Left forelimb (tissue), 1 donor: ENCODE data around the gene PRIM2.
"Not testable (repeated sequence)": the region's sequence is repeated elsewhere in the genome, so short reads cannot be mapped to it uniquely, and the experiment has no call there.

ENCODE experiments used
- DNase-seq: peaks from one replicate; pipeline ENCODE4 v3.0.0-alpha.2; 2018; ENCODE audit warnings: low spot score

PRIM2 gene

DNA sequence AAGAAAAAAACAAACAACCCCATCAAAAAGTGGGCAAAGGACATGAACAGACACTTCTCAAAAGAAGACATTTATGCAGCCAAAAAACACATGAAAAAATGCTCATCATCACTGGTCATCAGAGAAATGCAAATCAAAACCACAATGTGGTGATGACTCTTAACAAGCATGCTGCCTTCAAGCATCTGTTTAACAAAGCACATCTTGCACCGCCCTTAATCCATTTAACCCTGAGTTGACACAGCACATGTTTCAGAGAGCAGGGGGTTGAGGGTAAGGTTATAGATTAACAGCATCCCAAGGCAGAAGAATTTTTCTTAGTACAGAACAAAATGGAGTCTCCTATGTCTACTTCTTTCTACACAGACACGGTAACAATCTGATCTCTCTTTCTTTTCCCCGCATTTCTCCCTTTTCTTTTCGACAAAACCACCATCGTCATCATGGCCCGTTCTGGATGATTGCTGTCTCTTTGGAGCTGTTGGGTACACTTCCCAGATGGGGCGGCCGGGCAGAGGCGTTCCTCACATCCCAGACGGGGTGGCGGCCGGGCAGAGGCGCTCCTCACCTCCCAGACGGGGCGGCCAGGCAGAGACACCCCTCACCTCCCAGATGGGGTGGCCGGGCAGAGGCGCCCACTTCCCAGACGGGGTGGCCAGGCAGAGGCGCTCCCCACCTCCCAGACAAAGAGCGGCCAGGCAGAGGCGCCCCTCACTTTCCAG, 7.2 kb upstream of the PRIM2 start:
- not testable (repeated sequence) for DNase-seq

DNA sequence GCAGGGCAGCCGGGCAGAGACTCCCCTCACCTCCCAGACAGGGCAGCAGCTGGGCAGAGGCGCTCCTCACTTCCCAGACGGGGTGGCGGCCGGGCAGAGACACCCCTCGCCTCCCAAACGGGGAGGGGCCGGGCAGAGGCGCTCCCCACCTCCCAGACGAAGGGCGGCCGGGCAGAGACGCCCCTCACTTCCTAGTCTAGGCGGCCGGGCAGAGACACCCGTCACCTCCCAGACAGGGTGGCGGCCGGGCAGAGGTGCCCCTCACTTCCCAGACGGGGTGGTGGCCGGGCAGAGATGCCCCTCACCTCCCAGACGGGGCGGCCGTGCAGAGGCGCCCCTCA, 6.6 kb upstream of the PRIM2 start:
- no peak for DNase-seq

DNA sequence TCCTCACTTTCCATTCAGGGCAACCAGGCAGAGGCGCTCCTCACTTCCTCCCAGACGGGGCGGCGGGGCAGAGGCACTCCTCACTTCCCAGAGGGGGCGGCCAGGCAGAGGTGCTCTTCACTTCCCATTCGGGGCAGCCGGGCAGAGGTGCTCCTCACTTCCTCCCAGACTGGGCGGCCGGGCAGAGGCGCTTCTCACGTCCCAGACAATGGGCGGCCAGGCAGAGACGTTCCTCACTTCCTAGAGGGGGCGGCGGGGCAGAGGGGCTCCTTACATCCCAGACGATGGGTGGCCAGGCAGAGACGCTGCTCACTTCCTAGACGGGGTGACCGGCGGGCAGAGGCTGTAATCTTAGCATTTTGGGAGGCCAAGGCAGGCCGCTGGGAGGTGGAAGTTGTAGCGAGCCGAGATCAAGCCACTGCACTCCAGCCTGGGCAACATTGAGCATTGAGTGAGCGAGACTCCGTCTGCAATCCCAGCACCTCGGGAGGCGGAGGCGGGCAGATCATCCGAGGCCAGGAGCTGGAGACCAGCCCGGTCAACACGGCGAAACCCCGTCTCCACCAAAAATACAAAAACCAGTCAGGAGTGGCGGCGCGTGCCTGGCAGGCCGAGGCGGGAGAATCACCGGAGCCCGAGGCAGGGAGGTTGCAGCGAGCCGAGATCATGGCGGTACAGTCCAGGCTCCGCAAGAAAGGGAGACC, 6.0 kb upstream of the PRIM2 start:
- DNase-seq: not testable (repeated sequence)

DNA sequence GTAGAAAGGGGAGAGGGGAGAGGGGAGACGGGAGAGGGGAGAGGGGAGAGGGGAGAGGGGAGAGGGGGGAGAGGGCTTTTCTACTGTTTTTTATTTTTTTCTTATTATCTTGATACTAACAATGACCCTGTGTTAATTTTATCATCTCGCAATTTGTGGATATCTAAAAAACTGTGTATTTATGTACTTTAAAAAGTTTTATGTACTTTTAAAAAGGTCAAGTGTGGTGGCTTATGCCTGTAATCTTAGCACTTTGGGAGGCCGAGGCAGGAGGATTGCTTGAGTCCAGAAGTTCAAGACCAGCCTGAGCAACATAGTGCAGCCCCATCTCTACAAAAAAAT, 5.5 kb upstream of the PRIM2 start:
- no peak for DNase-seq

DNA sequence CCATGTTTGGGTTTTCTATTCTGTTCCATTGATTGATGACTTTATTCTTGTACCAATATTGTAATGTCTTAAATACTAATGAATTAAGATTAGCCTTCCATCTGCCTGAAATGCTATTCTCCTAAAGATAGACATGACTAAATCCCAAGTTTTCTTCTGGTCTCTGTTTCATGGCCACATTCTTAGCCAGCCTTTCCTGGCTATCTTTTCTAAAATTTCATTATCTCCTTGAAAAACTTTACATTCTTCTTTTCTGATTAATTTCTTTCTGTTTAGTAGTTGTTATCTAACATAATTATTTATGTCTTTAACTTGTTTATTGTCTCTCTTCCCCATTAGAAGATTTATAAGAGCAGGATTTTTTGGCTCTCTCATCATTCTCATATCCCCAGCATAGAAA, 4.4 kb upstream of the PRIM2 start:
- no peak for DNase-seq

DNA sequence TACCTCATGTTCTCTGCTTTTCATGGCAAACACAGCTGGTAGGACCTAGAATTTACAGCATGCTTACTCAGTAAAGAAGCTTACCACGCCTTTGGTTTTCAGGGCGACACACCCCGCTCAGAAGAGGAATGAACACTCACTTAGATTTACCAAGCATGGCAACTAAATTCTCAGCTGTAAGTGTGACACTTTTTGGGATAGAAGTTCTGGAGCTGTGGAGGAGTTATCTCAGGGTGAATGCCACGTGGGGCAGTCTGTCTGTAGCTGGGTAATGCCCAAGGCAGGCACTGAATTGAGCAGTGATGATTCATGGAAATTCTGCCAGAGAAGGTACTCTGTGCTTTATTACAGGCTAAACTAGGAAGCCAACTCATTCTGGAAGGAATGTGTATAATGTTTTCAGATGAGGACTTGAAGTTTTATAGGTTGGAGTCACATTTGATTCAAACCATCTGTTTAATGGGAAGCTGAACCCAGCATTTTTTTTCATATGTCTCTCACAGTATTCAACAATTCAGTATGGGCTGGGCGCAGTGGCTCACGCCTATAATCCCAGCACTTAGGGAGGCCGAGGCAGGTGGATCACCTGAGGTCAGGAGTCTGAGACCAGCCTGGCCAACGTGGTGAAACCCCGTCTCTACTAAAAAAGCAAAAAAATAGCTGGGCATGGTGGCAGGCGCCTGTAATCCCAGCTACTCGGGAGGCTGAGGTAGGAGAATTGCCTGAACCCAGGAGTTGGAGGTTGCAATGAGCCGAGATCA, 3.5 kb upstream of the PRIM2 start:
- DNase-seq: no peak

DNA sequence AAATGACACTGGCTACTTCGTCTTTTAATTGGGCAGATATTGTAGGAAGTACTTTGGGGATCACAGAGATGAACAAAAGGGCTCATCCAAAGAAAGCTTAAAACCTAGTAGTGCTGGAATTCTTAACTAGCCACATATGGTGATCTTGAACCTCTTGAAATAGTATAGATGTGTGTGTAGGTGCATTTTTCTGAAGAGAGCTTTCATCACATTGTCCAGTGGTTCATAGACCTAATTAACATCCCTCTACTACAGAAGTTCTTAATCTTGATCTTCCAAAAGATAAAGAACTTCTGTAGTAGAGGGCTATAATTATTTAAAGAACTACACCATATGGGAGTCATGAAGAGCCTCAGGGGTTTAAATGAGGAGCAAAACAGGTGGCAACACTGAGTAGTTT, 2.3 kb upstream of the PRIM2 start:
- no peak for DNase-seq

DNA sequence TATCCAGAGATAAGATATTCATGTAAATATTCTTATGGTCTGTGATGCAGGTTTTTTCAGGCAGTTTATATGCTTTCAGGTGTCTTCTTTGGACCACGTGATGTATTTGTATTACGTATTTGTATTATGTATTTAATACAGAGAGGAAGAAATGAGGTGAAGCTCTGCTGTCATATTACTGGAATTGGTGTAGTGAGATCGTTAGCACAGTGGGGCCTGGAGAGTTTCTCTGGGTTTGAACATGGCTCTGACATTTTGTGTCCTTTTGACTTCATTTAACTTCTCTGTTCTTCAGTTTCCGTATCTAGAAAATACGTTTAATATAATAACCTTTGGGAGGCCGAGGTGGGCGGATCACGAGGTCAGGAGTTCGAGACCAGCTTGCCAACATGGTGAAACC, 1.6 kb upstream of the PRIM2 start:
- no peak for DNase-seq

DNA sequence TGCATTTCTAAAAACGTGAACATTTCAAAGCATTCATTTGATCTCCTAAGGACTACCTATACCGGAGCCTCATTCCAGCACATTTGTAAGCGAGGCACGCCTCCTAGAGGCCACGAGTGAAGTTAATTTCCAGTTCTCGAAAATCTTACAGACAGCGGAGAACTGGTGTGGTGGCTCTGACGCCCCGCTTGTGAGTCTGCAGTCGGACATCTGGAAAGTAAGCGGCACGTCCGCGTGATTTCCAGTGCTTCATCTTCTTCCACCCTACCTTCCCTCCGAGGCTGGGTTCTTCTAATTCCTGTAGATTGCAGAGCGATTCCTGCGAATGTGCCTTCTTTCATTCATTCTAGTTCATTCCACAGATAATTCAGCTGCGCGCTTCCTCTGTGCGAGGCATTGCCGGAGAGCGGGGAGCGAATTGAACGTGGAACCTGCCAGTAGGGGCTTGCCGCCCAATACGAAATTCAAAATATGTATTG, 810 bp upstream of the PRIM2 start:
- peak; percentile 86 for DNase-seq

DNA sequence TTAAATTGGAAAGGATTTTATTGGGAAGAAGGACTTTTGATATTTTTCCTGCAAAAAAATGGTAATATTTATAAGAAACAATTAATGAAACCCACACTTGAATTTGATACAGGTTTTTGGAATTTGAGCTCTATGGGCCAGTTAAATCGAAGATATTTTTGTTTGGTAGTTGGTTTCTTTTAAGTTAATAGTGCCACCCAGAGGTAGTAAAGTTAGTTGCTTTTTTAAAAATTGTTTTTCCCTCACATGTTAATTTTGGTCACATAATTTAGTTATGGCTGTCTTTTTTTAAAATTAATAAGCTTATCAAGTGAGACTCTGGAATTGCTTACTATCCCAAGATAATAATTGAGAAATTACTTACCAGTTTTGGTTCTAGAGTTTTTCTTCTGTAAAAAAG, 7.1 kb downstream of the PRIM2 start:
- DNase-seq: no peak

DNA sequence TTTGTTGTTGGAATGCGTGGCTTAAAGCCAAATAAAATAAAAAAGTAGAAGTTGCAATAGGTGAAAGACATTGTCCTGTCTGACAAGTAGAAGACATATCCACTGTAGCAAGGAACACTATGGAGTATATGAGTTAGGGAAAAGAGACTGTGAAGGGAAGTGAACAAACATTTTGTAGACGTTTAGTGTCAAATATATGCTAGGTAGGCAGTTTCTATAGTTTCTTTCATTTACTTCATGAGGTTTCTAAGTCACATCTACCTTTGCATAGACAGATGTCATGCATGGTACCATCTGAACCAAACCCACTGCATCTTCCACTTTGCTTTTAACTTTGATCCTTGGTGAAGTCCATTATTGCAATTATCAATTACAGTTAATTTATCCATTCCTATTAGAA, 9.9 kb downstream of the PRIM2 start:
- no peak for DNase-seq

DNA sequence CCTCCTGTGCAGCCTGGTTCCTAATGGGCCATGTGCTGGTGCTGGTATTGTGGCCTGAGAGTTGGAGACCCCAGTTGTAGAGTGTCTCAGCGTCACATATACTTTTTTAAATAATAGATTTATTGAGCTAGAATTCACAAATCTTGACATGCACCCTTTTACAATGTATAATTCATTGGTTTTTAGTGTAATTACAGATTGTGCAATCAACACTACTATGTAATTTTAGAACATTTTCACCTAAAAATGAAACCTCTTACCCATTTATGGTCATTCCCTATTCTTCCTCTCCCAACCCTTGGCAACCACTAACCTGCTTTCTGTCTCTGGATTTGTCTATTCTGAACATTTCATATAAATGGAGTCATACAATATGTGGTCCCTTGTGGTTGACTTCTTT, 10.6 kb downstream of the PRIM2 start:
- DNase-seq: no peak

DNA sequence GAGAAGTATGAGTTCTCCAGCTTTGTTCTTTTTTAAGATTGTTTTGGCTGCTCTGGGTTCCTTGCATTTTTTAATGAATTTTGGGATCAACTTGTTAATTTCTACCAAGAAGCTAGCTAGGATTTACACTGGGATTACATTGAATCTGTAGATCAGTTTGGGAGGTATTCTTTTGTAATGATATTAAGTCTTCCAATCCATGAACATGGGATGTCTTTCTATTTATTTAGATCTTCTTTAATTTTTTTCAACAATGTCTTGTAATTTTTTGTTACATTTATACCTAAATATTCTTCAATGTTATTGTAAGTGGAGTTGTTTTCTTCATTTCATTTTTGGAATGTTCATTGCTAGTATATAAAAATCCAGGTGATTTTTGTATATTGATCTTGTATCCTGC, 12.5 kb downstream of the PRIM2 start:
- no peak for DNase-seq

DNA sequence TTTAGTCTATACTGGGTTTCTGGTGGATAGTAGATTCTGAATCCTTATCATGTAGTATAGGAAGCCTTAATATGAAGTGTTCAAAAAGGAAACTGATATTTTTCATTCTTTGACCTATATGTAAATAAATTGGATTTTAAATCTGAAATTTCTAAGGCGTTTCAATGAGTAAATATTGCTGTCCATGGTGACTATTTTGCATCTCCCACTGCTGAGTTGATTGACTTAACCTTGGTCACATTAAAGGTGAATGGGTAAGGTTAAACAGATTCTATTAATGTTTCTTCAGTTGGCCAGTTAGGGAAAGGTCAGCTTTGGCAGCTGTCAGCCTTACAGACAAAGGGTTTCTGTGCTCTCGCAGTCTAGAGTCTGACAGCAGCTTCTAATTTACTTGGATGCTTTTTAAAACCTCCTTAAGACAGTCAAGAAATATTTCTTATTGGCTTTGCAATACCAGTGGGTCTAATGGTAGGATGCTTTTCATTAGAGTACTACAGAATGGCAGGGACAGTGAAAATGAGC, 24.8 kb downstream of the PRIM2 start:
- DNase-seq: no peak

DNA sequence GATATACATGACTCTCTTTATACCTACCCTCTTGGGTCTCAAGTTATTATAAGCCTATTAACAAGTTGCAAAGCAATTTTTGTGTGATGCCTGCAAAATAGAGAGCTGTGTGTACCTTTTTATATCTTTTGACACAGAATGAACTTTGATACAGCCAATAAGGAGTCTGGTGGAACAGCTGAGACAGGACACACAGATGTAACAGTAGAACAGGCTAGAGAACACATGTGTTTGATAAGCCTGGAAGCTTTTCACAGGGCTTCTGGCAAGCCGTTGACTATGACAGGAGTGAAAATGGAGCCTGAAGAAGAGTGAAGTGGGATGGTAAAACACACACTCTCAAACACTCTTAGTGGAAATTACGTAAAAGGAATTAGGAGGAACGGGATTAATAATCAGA, 25.9 kb downstream of the PRIM2 start:
- DNase-seq: not testable (repeated sequence)

DNA sequence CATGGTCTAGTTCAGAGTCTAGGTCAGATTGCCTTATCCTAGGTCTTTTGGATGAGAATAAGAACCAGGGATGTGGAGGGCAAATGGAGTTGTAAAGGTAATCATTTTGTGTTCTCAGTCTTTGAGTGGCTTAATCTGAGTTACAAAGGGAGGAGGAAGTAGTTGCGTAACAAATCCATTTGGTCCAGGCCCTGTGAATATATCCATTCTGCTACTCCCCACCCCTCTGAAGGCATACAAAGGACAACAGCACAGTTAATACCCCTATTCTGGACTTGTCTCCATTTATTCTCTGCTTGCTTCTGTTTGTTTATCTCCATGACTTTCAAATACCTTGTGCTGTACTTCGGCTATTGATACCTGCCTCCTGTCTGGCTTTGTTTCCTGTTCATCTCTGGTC, 29.3 kb downstream of the PRIM2 start:
- not testable (repeated sequence) for DNase-seq

DNA sequence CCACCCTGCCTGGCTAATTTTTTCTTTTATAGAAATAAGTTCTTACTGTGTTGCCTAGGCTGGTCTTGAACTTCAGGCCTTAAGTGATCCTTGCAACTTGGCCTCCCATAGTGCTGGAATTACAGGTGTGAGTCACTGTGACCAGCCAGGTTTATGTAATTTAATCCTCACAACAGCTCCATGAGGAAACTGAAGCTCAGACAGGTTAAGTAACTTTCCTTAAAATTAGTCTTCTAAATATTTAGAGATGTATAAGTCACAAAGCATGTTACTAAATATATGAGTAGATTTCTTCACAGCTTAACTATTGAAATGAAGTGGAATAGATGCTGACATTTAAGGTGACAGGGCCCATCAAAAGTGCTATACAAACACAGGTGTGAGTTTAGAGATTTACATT, 30.2 kb downstream of the PRIM2 start:
- not testable (repeated sequence) for DNase-seq

DNA sequence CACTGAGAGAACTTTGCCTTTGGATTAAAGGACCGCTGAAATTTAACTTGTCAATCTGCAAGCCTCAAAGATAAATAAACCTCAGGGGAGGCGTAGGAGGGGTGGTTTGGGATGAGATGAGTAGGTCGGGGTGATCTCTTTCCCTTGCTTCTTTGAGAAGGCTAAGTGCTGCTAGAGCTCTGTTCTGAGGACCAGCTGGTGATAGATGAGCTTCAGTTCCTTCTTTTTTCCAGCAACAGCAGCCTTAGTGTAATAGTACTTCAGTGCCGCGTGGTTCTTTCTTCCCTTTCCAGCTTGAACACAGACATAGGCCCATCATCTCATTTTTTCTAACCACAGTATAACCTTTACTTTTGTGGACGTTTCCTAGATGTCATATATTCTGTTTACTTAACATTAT, 33.0 kb downstream of the PRIM2 start:
- not testable (repeated sequence) for DNase-seq

DNA sequence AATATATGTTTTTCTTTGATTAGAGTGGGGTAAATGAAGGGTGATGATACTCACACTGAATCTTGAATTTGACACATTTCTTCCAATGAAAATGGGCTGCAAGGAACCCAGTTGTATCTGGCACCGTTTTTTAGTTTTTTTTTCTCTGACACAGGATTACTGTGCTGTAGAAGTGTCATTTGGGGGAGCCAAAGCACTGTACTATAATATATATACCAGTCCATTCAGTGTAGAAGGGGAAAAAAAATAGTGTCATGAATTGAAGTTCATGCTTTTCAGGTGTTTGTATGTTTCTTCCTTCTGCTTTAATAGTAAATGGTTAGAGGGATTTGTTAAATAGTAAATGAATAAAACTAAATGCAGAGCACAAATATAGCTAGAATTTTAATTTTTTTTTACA, 35.2 kb downstream of the PRIM2 start:
- not testable (repeated sequence) for DNase-seq

DNA sequence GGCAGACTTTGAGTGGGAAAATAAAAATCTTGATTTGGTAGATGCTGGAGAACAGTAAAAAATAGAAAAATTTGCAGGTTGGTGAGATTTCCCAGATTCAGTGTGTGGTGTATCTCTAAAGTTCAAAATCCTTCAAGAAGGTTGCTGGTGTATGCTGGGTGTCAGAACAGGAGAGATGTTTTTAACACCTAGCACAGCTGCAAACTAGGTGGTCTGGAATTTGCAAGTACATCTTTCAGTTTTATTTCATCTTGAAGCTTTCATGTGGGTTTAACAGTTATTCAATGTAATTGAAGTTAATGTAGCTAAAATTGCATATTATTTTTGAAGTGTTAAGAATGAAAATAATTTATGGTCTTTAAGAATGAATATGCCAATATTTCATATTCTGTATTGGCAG, 40.9 kb downstream of the PRIM2 start:
- DNase-seq: not testable (repeated sequence)

DNA sequence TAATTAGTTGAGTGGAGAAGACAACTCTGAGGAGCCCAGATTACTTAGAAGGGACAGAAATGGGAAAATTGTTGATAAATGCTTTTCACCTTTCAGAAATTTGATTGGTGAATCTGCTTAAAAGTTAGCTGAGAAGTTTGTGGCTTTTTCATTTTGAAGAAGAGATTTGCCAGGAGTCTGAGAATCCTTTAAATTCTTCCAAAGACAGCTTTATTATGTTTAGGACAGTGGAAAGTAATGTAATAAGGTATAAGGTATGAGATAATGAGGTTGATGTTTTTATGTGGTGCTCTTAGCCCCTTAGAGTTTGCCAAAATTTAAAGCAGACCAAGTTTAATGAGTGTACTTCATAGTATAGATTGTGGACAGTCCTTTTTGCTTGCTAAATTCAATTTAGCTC, 42.3 kb downstream of the PRIM2 start:
- not testable (repeated sequence) for DNase-seq

DNA sequence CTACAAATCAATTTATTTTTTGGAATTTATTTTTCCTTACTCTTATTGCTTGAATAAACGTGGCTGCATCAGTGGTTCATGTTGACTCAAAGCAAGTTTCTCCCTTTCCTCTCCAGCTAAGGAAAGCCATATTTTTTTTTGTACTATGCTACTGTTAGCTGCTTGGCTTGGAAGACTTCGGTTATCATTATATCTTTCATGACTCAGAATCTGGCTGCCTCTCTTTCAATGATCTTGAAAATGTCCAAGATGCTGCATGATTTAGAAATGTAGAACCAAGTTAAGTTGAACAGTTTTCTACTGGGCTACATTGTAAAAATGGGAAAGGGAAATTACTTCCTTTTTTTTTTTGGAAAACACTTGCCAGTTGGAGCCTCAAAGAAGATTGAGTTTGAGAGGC, 44.9 kb downstream of the PRIM2 start:
- DNase-seq: not testable (repeated sequence)

DNA sequence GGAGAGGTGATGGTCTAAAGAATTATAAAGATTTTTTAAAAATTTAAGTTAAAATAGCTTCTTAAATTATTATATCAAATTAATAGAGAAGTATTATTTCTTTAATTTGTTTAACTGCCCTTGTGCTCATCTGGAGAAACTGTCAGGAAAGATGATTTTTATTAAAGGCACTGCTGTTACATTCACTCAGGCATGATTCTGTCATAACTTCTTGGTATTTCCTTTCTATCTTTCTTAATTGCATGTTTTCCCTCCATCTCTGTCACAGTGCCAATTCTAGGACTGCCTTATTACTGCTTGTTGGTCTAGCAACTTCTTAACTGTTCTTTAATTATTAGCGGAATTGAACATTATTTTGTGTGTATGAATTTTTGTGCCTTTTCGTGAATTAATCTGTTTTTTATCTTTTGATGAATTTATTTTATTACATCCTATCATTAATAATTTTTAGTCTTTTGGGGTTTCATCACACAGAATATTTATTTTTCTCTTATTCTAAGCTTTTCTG, 47.7 kb downstream of the PRIM2 start:
- not testable (repeated sequence) for DNase-seq
